ENCODE measurements around the gene C22orf39. TPM values are rescaled to one million over a fixed set of nuclear protein-coding genes. Genes with fewer than 3 reads are reported as not detected.

Gene C22orf39
- polyA plus RNA-seq, 1 of the 3 experiments (the other 2 are of a cell fraction): 17.7 TPM

GRCh38 chr22:19466848-19467752 lies 19.6 kb upstream of the C22orf39 start:
- H4K20me1 ChIP-seq (ENCODE audit: insufficient read depth): peaks cover 7% of the 10 kb centered on the region; the same call in 1 of the 2 replicates
- no peak overlapping the region for H3K9ac ChIP-seq
- no peaks in the 10 kb centered on the region for H3F3A ChIP-seq (replicated peaks; ENCODE audit: insufficient read depth)
- H2AFZ ChIP-seq (ENCODE audit: low read depth): no peak overlapping the region
- no peak overlapping the region for H3K4me3 ChIP-seq (ENCODE audit: low read depth in 2 of 2, low read length in 1 of 2)
- no peaks in the 10 kb centered on the region for H3K9me3 ChIP-seq
- no peaks in the 10 kb centered on the region for H3K9me2 ChIP-seq
- 93% methylated on average over 9 of the region's 9 CpGs for WGBS (ENCODE audit: low lambda C conversion rate)
- H3K36me3 ChIP-seq (replicated peaks in 1 of 2; ENCODE audit: control insufficient read depth in 1 of 2, insufficient read depth in 2 of 2, low read length in 1 of 2): peaks cover 67 to 87% of the 10 kb centered on the region in 2 experiments
- no peak for DNase-seq
- H3K79me2 ChIP-seq (ENCODE audit: insufficient read depth): peaks cover 6% of the 10 kb centered on the region; the same call in 1 of the 2 replicates
- CTCF ChIA-PET: interaction anchor here (0.6 to 2.3 kb wide), 4 partner anchors 11 to 1237 kb away, joined by 3 to 7 read pairs (median 6); no protein-coding TSS in a partner anchor
- no peak overlapping the region for H3K4me2 ChIP-seq
- H3K4me1 ChIP-seq (ENCODE audit: control insufficient read depth in 1 of 2, insufficient read depth in 2 of 2, low read depth in 1 of 2, low read length in 1 of 2): peaks cover 0 to 3% of the 10 kb centered on the region in 2 experiments; a peak in 1 of 4 replicates
- no peaks in the 10 kb centered on the region for H3K27me3 ChIP-seq (ENCODE audit: insufficient read depth)
- no peak overlapping the region for H3K27ac ChIP-seq (ENCODE audit: low read depth in 2 of 2, low read length in 1 of 2)
- TF ChIP-seq JUND (IDR thresholded peaks at IDR 0.05): no peak
- TF ChIP-seq, protein P1, sequence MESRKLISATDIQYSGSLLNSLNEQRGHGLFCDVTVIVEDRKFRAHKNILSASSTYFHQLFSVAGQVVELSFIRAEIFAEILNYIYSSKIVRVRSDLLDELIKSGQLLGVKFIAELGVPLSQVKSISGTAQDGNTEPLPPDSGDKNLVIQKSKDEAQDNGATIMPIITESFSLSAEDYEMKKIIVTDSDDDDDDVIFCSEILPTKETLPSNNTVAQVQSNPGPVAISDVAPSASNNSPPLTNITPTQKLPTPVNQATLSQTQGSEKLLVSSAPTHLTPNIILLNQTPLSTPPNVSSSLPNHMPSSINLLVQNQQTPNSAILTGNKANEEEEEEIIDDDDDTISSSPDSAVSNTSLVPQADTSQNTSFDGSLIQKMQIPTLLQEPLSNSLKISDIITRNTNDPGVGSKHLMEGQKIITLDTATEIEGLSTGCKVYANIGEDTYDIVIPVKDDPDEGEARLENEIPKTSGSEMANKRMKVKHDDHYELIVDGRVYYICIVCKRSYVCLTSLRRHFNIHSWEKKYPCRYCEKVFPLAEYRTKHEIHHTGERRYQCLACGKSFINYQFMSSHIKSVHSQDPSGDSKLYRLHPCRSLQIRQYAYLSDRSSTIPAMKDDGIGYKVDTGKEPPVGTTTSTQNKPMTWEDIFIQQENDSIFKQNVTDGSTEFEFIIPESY (IDR thresholded peaks at IDR 0.05; ENCODE audit: borderline replicate concordance, low read depth): no peak
- TF ChIP-seq POLR2AphosphoS5 (IDR thresholded peaks at IDR 0.05; ENCODE audit: low read depth, low read length): no peak
- no peak for TF ChIP-seq SIN3A (IDR thresholded peaks at IDR 0.05; ENCODE audit: borderline replicate concordance, low read depth, low read length)
- TF ChIP-seq, protein P2, sequence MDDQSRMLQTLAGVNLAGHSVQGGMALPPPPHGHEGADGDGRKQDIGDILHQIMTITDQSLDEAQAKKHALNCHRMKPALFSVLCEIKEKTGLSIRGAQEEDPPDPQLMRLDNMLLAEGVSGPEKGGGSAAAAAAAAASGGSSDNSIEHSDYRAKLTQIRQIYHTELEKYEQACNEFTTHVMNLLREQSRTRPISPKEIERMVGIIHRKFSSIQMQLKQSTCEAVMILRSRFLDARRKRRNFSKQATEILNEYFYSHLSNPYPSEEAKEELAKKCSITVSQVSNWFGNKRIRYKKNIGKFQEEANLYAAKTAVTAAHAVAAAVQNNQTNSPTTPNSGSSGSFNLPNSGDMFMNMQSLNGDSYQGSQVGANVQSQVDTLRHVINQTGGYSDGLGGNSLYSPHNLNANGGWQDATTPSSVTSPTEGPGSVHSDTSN (IDR thresholded peaks at IDR 0.05): no peak
- TF ChIP-seq CTCF (IDR thresholded peaks at IDR 0.05): no peak
- no peak for TF ChIP-seq TEAD4 (IDR thresholded peaks at IDR 0.05; ENCODE audit: borderline replicate concordance, insufficient read depth)
- TF ChIP-seq, protein P3, sequence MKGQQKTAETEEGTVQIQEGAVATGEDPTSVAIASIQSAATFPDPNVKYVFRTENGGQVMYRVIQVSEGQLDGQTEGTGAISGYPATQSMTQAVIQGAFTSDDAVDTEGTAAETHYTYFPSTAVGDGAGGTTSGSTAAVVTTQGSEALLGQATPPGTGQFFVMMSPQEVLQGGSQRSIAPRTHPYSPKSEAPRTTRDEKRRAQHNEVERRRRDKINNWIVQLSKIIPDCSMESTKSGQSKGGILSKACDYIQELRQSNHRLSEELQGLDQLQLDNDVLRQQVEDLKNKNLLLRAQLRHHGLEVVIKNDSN (IDR thresholded peaks at IDR 0.05; ENCODE audit: borderline replicate concordance, low read depth): no peak
- TF ChIP-seq ELF1 (IDR thresholded peaks at IDR 0.05): no peak
- TF ChIP-seq CHD2 (IDR thresholded peaks at IDR 0.05; ENCODE audit: low read length, partially characterized antibody): no peak
- no peak for TF ChIP-seq MEF2A (IDR thresholded peaks at IDR 0.05; ENCODE audit: borderline replicate concordance, low read depth)
- no peak for TF ChIP-seq NFIC (IDR thresholded peaks at IDR 0.05; ENCODE audit: borderline replicate concordance)
- TF ChIP-seq GABPA (IDR thresholded peaks at IDR 0.05; ENCODE audit: low read depth): no peak
- no peak for TF ChIP-seq YY1 (IDR thresholded peaks at IDR 0.05; ENCODE audit: low read depth)
- POLR2A ChIA-PET: no interaction called here

Measured in SK-N-SH (cell line).